Measurements from ENCODE around the gene LRRC53.

Gene LRRC53, protein sequence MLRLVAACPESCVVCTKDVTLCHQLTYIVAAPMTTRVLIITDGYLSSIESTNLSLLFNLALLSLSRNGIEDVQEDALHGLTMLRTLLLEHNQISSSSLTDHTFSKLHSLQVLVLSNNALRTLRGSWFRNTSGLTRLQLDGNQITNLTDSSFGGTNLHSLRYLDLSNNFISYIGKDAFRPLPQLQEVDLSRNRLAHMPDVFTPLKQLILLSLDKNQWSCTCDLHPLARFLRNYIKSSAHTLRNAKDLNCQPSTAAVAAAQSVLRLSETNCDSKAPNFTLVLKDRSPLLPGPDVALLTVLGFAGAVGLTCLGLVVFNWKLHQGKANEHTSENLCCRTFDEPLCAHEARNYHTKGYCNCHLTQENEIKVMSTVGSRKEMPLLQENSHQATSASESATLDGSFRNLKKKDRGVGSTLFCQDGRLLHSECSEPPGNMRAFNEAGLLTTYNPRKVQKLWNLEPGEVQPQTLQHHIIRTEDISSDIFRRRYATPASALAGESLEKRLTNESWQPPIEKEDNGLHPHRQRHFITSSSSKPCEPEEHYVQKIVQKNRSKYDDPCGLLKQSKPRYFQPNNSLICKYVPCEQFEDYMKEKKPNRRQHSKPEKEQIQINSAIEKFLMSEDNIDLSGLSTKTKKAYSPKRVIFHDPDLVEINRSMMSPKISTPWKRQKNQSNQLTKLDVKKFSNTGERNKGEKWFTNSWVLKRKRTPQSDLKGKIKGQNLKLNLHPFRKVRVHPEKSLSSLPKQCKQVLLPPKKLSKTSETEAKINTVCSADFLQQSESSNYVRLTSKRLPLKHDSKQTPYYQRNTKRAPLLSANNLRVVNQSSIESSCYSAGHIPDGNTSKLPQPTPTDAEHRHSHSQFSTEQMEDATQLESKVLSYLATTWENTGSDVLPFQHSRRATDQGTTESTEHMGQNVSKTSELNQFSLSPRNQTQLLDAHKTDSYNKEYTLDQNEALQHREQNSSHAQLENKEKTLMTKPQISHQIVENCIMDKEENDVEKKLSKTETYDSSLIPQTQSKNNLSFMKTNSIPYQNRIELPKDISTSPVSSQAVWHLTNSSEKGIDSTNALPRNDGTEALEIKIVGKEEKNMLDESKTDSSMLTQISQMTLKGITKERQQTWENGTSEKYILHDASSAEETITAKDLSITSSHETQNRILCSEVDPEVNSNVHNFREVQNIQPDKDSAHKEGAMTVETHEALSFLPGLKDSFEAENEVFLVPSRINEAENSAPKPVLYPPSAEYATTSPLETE

DNA sequence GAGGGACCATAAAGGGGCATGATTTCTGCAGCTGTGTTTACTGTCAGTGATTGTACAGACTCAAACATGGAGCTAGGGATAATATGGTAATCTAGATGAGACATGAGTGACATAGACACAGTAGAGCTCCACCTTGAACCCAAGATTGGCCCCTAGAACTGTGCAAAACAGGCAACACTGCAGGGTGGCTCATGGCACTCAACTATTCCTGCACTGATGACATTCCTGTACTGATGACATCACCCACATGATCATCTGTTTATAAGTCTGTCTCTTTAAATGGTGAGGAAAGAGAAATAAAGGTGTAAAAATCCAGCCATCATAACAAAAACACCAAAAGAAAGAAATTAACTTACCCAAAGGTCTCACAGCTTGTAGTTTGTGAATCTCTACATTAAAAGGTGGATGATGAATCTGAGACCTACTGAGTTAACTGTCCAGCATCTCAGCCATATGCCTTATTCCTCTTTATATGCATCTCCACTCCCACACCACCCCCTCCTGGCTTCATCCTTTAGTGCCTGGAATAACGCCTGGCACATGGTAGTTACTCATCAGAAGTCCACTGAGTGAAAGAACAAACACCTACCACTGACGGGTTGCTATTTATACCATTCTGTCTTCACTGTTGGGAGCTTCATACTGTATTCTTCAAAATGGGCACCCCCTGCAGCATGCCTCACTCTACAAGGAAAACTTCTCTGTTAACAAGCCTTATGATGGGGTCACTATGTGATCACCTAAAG is at the start of gene LRRC53:
Gene LRRC53 (minus strand): TSS at position 442 of the 746 bp plus-strand sequence. CDS start 29,262 bp downstream, outside the sequence.
- TF ChIP-seq, protein P1, sequence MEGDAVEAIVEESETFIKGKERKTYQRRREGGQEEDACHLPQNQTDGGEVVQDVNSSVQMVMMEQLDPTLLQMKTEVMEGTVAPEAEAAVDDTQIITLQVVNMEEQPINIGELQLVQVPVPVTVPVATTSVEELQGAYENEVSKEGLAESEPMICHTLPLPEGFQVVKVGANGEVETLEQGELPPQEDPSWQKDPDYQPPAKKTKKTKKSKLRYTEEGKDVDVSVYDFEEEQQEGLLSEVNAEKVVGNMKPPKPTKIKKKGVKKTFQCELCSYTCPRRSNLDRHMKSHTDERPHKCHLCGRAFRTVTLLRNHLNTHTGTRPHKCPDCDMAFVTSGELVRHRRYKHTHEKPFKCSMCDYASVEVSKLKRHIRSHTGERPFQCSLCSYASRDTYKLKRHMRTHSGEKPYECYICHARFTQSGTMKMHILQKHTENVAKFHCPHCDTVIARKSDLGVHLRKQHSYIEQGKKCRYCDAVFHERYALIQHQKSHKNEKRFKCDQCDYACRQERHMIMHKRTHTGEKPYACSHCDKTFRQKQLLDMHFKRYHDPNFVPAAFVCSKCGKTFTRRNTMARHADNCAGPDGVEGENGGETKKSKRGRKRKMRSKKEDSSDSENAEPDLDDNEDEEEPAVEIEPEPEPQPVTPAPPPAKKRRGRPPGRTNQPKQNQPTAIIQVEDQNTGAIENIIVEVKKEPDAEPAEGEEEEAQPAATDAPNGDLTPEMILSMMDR (IDR thresholded peaks at IDR 0.05; ENCODE audit: control insufficient read depth, extremely low read depth, insufficient read depth): no peak
- DNase-seq (ENCODE audit: low read depth): no peak
- no peak within 1 kb of the TSS for H3K4me3 ChIP-seq (ENCODE audit: low read depth, low read length)

DNA sequence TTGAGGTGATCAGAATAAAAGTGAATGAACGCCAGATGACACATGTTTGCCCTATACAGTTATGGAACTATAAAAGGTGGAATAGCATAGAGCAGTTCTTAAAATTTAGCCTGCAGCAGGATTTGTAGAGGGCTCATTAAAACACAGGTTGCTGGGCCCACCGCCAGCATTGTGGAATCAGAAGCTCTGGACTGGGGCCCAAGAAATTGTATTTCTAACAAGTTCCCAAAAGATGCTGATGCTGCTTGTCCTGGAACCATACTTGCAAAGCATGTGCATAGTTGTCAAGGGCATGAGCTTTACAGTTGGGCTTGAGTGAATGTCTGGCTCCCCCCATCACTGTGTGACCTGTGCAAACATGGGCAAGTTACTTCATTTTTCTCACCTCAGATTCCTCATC is 37.5 kb upstream of the LRRC53 start:
- DNase-seq (ENCODE audit: low read depth): no peak
- H3K4me3 ChIP-seq (ENCODE audit: low read depth, low read length): no peak overlapping the region
- TF ChIP-seq, protein P1 (IDR thresholded peaks at IDR 0.05; ENCODE audit: control insufficient read depth, extremely low read depth, insufficient read depth): no peak

DNA sequence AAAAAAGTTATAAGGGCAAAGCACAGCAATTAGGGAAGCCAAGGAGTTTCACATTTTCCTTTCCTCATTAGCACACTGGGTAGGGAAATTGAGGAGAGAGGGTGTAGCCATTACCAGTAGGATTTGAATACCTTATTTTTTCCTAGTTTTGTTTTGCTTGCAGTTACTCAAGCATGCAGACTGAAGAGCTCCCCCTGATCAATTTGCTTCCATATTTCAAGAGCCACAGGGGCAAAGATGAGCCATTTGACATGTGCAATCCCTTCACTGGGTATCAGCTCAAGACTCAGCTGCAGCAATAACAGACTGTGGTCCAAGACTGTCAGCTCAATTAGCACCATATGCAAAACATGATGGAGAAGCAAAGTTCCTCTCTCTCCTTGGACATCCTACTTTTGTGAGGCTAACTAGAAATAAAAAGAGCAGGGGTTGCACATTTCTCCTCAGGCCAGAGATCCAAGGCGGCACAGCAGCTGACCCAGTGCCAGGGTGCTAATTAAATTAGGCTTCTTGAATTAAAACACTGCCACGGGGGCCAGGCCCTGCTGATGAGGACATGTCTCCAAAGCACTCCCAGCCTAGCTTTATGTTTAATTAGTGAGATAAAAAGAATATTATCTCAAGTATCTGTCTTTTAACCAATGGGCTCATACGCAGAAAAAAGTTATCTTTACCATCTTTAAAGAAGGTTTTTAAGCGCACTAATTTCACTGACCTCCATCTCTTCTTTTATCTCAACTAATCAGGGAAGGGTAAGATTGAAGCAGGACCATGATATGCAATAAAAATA is 36.7 kb upstream of the LRRC53 start:
- TF ChIP-seq, protein P1 (IDR thresholded peaks at IDR 0.05; ENCODE audit: control insufficient read depth, extremely low read depth, insufficient read depth): no peak
- H3K4me3 ChIP-seq (ENCODE audit: low read depth, low read length): no peak overlapping the region
- no peak for DNase-seq (ENCODE audit: low read depth)

DNA sequence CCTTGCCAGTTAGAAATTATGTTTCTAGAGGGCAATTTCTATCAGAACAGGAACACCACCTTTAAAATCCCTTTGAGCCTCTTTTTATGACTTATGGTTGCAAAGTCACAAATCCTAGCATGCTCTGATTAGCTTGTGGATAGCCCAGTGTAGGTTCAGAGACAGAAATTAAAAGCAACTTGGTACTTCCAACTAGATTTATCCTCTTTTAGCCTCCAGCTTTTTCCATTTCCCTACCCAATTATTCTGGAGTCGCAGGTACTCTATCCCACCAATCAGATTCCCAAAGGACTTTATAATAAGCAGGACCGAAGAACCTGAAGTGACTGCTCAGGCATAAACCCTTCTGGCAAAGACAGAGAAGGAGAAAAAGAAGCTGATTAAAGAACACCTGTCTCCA is 33.4 kb upstream of the LRRC53 start:
- DNase-seq (ENCODE audit: low read depth): no peak
- TF ChIP-seq, protein P1 (IDR thresholded peaks at IDR 0.05; ENCODE audit: control insufficient read depth, extremely low read depth, insufficient read depth): no peak

DNA sequence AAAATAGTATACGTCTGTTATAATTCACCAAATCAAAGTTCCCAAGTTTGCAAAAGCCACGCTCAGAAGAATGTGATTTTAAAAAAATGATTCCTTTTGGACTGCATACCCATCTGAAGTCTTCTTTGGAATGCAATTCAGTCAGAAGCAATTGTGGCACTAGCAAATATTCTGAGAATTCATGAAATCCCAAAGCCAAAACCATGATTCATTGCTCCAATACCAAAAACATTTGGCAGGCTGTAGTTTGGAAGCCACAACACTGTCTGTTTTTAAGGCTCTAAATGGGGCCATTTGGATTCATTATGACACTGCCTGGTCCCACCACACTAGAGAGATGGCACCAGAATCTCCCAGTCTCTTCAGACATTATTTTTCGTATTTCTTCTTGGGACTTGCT is 21.8 kb upstream of the LRRC53 start:
- DNase-seq (ENCODE audit: low read depth): no peak
- H3K4me3 ChIP-seq (ENCODE audit: low read depth, low read length): no peak overlapping the region
- TF ChIP-seq, protein P1 (IDR thresholded peaks at IDR 0.05; ENCODE audit: control insufficient read depth, extremely low read depth, insufficient read depth): no peak

More for the DNA sequence above, 33.4 kb upstream of the LRRC53 start:
- H3K4me3 ChIP-seq (ENCODE audit: low read depth, low read length): no peak overlapping the region

All from LNCaP clone FGC (cell line).